ENCODE data around the gene ABCB1. TPM values are rescaled to one million over a fixed set of nuclear protein-coding genes. Genes with fewer than 3 reads are reported as not detected.

Gene ABCB1
- polyA plus RNA-seq, 1 experiment = 2.9 TPM

GRCh38 chr7:87512906-87513305 lies 87.8 kb downstream of the ABCB1 start:
- CTCF ChIA-PET = interaction anchor here (0.9 kb wide), 1 partner anchor 7 kb away, joined by 4 read pairs; no protein-coding TSS in a partner anchor

GRCh38 chr7:87511510-87511909 lies 89.2 kb downstream of the ABCB1 start:
- no peak for TF ChIP-seq CTCF (IDR thresholded peaks at IDR 0.05; ENCODE audit: low read depth, low read length)
- Histone ChIP-seq H3K27ac (ENCODE audit: low read depth, low read length) (no peak overlapping the region), H3K9me3 (ENCODE audit: control insufficient read depth, insufficient read depth, low read length) (no peaks in the 10 kb centered on the region), H3K4me3 (ENCODE audit: low read depth, low read length) (no peak overlapping the region), H3K27me3 (ENCODE audit: control insufficient read depth, insufficient read depth, low read length) (no peaks in the 10 kb centered on the region)
- ChIA-PET CTCF (interaction anchor here (0.6 to 1.2 kb wide), 3 partner anchors 9 to 286 kb away, joined by 3 to 5 read pairs (median 4); no protein-coding TSS in a partner anchor), POLR2A (no interaction called here)
- no peak for DNase-seq (ENCODE audit: low read depth, low spot score)

More at GRCh38 chr7:87512906-87513305, 87.8 kb downstream of the ABCB1 start:
- H3K27me3 ChIP-seq (ENCODE audit: control insufficient read depth, insufficient read depth, low read length) = no peaks in the 10 kb centered on the region
- DNase-seq (ENCODE audit: low read depth, low spot score) = no peak
- POLR2A ChIA-PET = interaction anchor here (0.6 kb wide), 1 partner anchor 325 kb away, joined by 3 read pairs; no protein-coding TSS in a partner anchor
- H3K4me3 ChIP-seq (ENCODE audit: low read depth, low read length) = no peak overlapping the region
- no peaks in the 10 kb centered on the region for H3K9me3 ChIP-seq (ENCODE audit: control insufficient read depth, insufficient read depth, low read length)
- H3K27ac ChIP-seq (ENCODE audit: low read depth, low read length) = no peak overlapping the region
- no peak for TF ChIP-seq CTCF (IDR thresholded peaks at IDR 0.05; ENCODE audit: low read depth, low read length)

GRCh38 chr7:87510411-87510875 lies 90.2 kb downstream of the ABCB1 start:
- no peaks in the 10 kb centered on the region for H3K9me3 ChIP-seq (ENCODE audit: control insufficient read depth, insufficient read depth, low read length)
- ChIA-PET POLR2A (no interaction called here), CTCF (interaction anchor here (1.5 to 1.7 kb wide), 2 partner anchors 287 to 376 kb away, joined by 4 to 5 read pairs; no protein-coding TSS in a partner anchor)
- no peak overlapping the region for H3K27ac ChIP-seq (ENCODE audit: low read depth, low read length)
- TF ChIP-seq CTCF (IDR thresholded peaks at IDR 0.05; ENCODE audit: low read depth, low read length) = no peak
- no peak for DNase-seq (ENCODE audit: low read depth, low spot score)
- H3K4me3 ChIP-seq (ENCODE audit: low read depth, low read length) = no peak overlapping the region
- H3K27me3 ChIP-seq (ENCODE audit: control insufficient read depth, insufficient read depth, low read length) = no peaks in the 10 kb centered on the region

GRCh38 chr7:87507446-87507845 lies 93.2 kb downstream of the ABCB1 start:
- peak; percentile 11; the same call in 1 of the 2 replicates for TF ChIP-seq CTCF (IDR thresholded peaks at IDR 0.05; ENCODE audit: low read depth, low read length)
- Histone ChIP-seq H3K27me3 (ENCODE audit: control insufficient read depth, insufficient read depth, low read length) (no peaks in the 10 kb centered on the region), H3K4me3 (ENCODE audit: low read depth, low read length) (no peak overlapping the region), H3K9me3 (ENCODE audit: control insufficient read depth, insufficient read depth, low read length) (no peaks in the 10 kb centered on the region), H3K27ac (ENCODE audit: low read depth, low read length) (no peak overlapping the region)
- POLR2A ChIA-PET = no interaction called here
- CTCF ChIA-PET = interaction anchor here (0.8 to 4.3 kb wide), 3 partner anchors 111 to 663 kb away, joined by 4 to 66 read pairs (median 14); no protein-coding TSS in a partner anchor
- no peak for DNase-seq (ENCODE audit: low read depth, low spot score)
